HG03108 (cell line): ENCODE results near the gene ALPP.
"Not testable (repeated sequence)": the region's sequence is repeated elsewhere in the genome, so short reads cannot be mapped to it uniquely, and the experiment has no call there.

ENCODE experiments used
- ATAC-seq: cut with Tn5 transposase; IDR thresholded peaks from one replicate; pipeline ENCODE4 v1.9.1; 2021; ENCODE audit warnings: moderate library complexity; ENCODE audit not compliant: unreplicated experiment

The ALPP gene

GRCh38 chr2:232378735-232379151 lies at the start of gene ALPP:
Gene ALPP (plus strand): TSS chr2:232378751. CDS start chr2:232378803, 52 bp downstream.
- ATAC-seq = not testable (repeated sequence)

DNA sequence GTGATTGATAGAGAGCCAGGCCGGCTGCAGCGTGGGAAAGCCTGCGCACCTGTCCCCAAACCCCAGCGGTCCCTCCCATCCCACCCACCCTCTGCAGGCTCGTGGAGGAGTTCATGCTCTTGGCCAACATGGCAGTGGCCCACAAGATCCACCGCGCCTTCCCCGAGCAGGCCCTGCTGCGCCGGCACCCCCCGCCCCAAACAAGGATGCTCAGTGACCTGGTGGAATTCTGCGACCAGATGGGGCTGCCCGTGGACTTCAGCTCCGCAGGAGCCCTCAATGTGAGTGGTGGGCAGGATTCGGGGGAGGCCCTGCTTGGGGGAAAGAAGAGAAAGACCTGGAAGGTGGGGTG lies 48.9 kb upstream of the ALPP start:
- no peak for ATAC-seq

DNA sequence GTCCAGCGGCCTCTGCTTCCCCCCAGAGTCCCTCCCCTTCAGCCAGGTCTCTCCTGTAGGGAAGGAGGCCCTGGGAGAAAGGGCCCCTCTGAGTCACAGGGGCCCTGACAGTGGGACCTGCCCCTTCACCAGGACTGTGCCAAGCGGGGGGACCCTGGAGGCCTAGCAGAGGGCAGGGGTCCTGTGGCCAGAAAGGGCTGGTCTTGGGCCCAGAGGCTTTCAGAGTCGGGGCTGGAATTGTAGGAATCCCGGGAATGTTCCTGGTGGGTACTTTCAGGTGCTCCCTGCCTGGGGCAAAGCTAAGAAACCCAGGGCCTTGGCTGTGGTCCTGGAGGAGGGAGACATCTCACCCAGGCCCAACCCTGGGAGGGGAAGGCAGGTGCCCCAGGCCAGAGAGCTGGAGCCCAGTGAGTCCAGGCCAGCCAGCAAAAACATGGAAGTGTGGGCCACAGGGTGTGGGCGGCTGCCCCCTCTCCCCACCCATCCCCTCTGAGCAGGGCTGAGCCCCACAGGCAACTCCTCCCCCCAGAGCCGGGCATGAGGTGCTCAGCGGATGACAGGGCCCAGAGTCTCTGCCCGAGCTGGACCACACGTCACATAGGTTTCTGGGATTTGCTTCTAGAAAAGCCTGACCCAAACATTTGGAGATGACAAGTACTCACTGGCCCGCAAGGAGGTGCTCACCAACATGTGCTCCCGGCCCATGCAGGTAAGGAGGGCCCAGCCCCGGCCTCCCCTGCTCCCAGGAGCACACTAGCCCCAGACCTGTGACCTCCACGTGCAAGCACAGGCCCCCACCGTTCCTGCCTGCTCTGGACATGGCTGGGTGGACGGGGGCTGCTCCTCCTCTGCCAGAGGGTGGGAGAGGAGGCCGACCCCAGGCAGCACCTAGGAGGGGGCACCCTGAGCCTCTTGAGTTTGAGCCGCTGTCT lies 48.2 kb upstream of the ALPP start:
- no peak for ATAC-seq

DNA sequence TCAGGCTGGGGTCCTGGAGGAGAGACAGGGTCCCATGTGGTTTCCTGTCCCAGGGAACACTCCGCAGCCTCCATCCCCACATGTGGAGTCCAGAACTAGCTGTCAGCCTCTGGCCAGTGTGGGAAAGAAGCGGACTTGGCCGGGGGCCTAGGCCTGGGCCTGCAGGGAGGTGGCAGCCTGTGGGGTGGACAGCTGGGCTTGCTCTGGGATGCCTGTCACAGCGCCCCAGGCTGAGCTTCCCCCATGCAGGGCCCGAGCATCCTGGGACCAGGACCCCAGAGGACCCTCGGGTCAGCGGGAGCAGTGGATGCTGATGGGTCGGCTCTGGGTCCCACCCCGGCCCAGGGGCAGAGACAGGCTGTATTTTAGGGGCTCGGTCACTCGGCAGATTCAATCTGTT lies 47.5 kb upstream of the ALPP start:
- not testable (repeated sequence) for ATAC-seq

DNA sequence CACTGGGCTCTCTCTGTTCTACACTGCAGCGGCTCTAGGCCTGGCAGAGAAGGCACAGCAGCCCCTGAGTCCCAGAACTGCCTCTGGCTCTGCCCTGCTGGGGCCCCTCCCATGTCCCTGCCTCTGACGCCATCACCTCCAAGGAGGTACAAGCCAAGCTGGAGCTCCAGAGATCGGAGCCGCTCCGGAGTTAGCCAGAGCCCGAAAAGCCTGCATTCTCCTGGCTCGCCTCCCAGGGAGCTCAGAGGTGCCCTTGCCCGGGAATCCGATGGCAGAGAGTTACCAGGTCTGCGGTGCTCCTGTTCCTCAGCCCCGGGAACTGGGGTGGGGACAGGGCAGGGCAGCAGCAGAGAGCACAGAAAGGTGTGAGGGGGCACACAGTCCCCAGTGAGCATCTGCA lies 46.9 kb upstream of the ALPP start:
- not testable (repeated sequence) for ATAC-seq

- ATAC-seq = not testable (repeated sequence)
Measured at GRCh38 chr2:232332244-232332939, 46.2 kb upstream of the ALPP start.

- ATAC-seq = no peak
Measured at GRCh38 chr2:232332940-232333259, 45.7 kb upstream of the ALPP start.

DNA sequence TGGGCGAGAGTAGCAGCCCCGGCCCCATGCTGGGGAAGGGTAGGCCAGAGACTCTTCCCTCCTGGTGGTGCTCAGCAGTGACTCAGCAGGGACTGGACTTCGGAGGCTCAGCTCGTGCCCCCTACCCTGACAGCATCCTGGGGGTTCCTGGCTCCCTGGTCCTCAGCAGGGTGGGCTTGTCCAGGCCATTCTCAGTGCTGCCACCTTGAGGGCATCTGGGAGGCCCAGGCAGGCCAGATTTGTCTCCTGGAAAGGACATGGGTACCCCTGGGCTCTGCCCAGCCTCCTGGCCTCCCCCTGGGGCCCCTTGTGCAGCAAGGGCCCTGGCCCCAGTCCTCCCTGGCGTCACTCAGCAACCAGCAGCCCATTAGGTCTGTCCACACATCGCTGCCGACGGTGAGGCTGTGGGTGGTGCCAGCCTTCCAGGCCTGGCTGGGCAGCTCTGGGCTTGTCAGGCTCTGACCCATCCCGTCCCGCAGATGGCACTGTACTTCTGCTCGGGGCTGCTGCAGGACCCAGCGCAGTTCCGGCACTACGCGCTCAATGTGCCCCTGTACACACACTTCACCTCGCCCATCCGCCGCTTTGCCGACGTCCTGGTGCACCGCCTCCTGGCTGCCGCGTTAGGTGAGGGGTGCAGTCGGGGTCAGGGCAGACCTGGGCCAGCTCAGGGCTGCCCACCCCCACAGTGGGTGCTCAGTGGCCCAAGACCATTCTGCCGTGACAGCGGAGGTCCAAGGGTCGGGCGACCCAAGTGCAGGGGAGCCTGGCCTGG lies 45.0 kb upstream of the ALPP start:
- ATAC-seq = no peak

DNA sequence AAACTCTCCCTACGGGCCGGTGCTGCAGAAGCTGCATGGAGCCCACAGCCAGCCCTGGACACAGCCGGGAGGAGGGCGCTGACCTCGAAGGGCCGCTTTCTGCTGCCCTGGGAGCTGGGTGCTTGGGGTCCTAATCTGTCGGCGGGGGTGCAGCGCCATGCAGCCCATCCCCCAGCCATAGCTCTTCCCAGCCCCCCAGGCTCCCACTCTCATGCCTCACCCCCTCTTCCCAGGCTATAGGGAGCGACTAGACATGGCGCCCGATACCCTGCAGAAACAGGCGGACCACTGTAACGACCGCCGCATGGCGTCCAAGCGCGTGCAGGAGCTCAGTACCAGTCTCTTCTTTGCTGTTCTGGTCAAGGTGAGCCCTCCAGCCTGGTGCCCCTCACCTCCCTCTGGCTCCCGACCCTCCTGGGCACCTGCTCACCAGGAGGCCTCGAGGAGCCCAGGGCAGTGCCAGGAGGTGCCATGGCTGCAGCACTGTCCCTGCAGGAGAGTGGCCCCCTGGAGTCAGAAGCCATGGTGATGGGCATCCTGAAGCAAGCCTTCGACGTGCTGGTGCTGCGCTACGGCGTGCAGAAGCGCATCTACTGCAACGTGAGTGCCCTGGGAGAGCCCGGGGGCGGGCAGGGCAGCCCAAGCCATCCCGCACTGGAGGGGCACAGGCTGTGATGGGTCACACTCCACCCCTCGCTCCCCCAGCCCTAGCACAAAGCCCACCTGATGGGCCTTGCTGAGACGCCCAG lies 44.2 kb upstream of the ALPP start:
- ATAC-seq = not testable (repeated sequence)

GRCh38 chr2:232334885-232335205 lies 43.7 kb upstream of the ALPP start:
- ATAC-seq = not testable (repeated sequence)

DNA sequence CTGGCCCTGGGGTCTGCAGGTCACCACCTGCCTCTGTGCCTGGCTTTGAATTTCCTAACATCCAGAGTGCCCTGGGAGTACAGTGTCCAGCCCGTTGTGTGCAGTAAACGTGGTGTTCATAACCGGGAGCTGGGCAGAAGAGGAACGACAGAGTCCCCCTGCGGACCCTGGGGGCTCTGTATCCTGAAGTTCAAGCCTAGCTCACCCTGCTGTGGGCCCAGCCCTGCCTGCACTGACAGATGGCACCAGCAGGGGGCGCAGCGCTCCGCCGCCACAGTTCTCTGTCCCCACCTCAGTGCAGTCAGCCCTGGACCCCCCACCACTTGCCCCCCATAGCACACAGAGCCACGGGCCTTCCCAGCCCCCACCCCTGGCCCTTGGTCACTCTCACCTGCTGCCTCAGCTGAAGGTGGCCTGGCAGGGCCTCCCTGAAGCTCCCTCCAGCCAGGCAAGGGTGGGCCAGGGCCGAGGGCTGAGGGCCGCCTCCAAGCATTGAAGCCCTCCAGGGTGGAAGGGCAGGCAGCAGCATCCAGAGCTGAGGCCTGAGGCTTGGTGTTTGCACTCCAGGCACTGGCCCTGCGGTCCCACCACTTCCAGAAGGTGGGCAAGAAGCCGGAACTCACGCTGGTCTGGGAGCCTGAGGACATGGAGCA lies 43.2 kb upstream of the ALPP start:
- not testable (repeated sequence) for ATAC-seq

- no peak for ATAC-seq
Measured at GRCh38 chr2:232335859-232336215, 42.7 kb upstream of the ALPP start.

DNA sequence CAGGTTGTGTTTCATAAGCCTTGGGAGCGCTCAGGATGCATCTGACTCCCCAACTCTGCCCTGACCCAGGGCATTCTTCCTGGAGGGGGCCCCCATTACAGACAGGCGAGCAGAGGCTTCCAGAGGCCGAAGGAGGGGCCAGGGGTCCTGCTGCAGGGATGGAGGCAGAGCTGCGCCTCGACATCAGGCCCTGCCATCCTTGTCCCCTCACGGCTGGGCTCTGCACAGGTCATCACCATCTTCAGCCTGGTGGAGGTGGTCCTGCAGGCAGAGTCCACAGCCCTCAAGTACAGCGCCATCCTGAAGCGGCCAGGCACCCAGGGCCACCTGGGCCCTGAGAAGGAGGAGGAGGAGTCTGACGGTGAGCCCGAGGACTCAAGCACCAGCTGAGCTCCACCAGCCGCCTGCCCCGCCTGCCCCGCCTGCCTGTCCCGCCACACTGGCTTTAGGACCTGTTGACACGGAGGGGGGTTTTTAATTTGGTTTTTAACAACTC lies 42.3 kb upstream of the ALPP start:
- no peak for ATAC-seq

DNA sequence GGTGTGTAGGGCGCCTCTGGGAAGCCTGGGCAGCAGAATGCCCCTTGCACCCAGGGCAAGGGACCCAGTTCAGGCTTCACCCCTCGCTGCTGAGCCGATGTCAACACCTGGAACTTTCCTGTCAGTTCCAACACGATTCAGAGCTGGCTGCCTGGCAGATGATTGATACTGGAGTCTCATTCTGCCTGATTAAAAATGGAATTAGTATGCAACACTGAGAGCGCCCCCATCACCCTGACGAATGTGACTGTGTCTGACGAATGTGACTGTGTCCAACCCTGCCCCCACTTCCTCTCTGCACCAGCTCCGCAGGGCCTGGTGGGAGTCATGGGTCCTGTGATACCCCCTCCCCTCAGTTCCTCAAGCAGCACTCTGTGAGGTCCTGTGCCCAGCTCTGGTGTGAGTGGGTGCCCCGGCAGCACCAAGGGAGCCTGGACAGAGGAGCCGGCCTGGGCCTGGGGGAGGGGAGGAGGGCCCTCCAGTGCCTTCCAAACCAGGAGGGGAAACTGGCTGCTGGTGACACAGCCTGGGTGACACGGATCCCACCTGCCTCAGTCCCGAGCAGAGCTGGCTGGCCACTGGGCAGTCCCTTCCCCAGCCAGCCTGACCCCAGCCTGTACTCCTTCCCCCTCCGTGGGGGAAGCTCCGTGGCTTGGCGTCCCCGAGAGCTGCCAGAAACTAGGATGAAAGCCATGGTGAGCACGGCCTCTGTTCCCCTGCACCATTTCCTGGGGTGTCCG lies 41.4 kb upstream of the ALPP start:
- no peak for ATAC-seq

DNA sequence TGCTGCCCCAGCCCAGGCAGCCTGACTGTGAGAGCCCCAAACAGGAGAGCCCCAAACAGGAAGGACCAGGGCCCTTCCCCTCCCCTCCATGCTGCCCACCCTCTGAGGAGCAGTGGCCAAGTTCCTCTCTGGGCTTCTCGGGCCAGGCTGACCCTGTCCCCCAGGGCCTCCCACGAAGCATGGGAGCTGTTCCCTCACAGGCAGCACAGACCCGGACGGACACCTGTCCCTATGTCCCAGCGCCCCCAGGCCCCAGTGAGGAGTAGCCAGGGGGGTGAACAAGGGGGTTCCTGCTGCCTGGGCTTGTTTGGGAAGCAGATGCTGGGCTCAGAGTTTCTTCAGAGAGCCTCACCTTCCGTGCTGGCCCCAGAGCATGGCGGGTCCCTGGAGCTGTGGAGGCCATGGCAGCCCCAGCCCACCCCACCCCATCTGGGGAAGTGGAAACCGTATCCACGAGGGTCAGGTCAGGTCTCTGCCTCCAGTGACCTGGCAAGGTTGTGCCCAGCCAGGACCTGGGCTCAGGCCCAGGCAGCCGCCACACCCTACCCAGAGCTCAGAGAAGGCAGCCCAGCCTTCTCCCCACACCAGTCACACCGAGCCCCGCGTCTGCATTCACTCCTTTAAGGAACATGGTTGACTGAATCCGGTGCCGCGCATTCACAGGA lies 40.3 kb upstream of the ALPP start:
- ATAC-seq = not testable (repeated sequence)

- ATAC-seq = no peak
Measured at GRCh38 chr2:232338759-232339106, 39.8 kb upstream of the ALPP start.

- no peak for ATAC-seq
Measured at GRCh38 chr2:232339121-232340081, 39.1 kb upstream of the ALPP start.
